HepG2 (cell line): ENCODE measurements around the gene RHBDD2. TPM values are rescaled to one million over a fixed set of nuclear protein-coding genes. Genes with fewer than 3 reads are reported as not detected.

Experiments used
- CC2D1A ChIP-seq: sonication (generic); formaldehyde crosslinking; IDR thresholded peaks from 2 replicates; pipeline ENCODE4 v1.8.1; 2023; ENCODE audit warnings: mild to moderate bottlenecking, missing genetic modification reagents
- CCAR2 ChIP-seq: fragments of 200-400 bp; formaldehyde crosslinking; optimal IDR thresholded peaks from 2 replicates; pipeline ENCODE3; 2018; ENCODE audit warnings: low read depth, mild to moderate bottlenecking, low read length, moderate library complexity
- EHMT2 ChIP-seq: fragments of 200-600 bp; sonication (generic); IDR thresholded peaks from 2 replicates; pipeline ENCODE4 v1.7.0; 2017; ENCODE audit warnings: antibody characterized with exemption, low read depth, low read length, borderline replicate concordance
- ELF1 ChIP-seq: sonication (generic); formaldehyde crosslinking; IDR thresholded peaks from 2 replicates; pipeline ENCODE4 v1.4.0; 2020; ENCODE audit warnings: missing genetic modification reagents
- KMT2A ChIP-seq: sonication (generic); formaldehyde crosslinking; IDR thresholded peaks from 2 replicates; pipeline ENCODE4 v1.4.0; 2020; ENCODE audit warnings: missing genetic modification reagents
- NAIF1 ChIP-seq: sonication (generic); formaldehyde crosslinking; IDR thresholded peaks from 2 replicates; pipeline ENCODE4 v1.5.0; 2020; ENCODE audit warnings: mild to moderate bottlenecking, missing genetic modification reagents, borderline replicate concordance
- REPIN1 ChIP-seq: sonication (generic); formaldehyde crosslinking; IDR thresholded peaks from 2 replicates; pipeline ENCODE4 v1.8.0; 2022; ENCODE audit warnings: missing genetic modification reagents, low read depth, mild to moderate bottlenecking, borderline replicate concordance
- SIN3B ChIP-seq: fragments of 150-350 bp; IDR thresholded peaks from 2 replicates; pipeline ENCODE4 v1.6.1; 2014; ENCODE audit warnings: low read length
- SRY ChIP-seq: sonication (generic); formaldehyde crosslinking; IDR thresholded peaks from 2 replicates; pipeline ENCODE4 v1.8.0; 2022; ENCODE audit warnings: mild to moderate bottlenecking, missing genetic modification reagents
- STAG1 ChIP-seq: sonication (generic); formaldehyde crosslinking; IDR thresholded peaks from 2 replicates; pipeline ENCODE4 v1.4.0; 2020; ENCODE audit warnings: missing genetic modification reagents
- TAF15 ChIP-seq: fragments of 200-400 bp; formaldehyde crosslinking; IDR thresholded peaks from one replicate; pipeline ENCODE4 v1.6.1; 2018; ENCODE audit warnings: mild to moderate bottlenecking, low read depth, low read length; ENCODE audit not compliant: poor library complexity, severe bottlenecking
- ZBTB7A ChIP-seq: sonication (generic); formaldehyde crosslinking; IDR thresholded peaks from 2 replicates; pipeline ENCODE4 v1.8.0; 2022; ENCODE audit warnings: mild to moderate bottlenecking, missing genetic modification reagents
- ZFP41 ChIP-seq: sonication (generic); formaldehyde crosslinking; IDR thresholded peaks from 2 replicates; pipeline ENCODE4 v1.4.0; 2020; ENCODE audit warnings: mild to moderate bottlenecking, missing genetic modification reagents, borderline replicate concordance
- ZNF3 ChIP-seq: IDR thresholded peaks from 2 replicates; pipeline ENCODE4 v1.7.0; 2017; ENCODE audit warnings: inconsistent platforms
- ZNF451 ChIP-seq: sonication (generic); formaldehyde crosslinking; IDR thresholded peaks from 2 replicates; pipeline ENCODE4 v1.5.0; 2020; ENCODE audit warnings: mild to moderate bottlenecking, missing genetic modification reagents
- polyA plus RNA-seq, 8 experiments: library from polyadenylated mRNA; depleted of rRNA in 3 of 8; stranded (reverse) in 7 of 8; unstranded in 1 of 8; fragments of >200 nt; fragmentation: Illumina TruSeq in 4 of 8; extraction: Trizol in 4 of 8; gene quantifications; 2 replicates each; pipeline versions ENCODE4 v1.2.1 to v1.2.3, GENCODE V29; 2011 to 2016; ENCODE audit warnings: low read depth in 4 of 8, missing spikeins in 1 of 8, mixed read lengths in 1 of 8; ENCODE audit not compliant: insufficient read depth in 1 of 8
- total RNA-seq, 5 experiments: library from RNA; depleted of rRNA; stranded (reverse); fragments of >200 nt; fragmentation: Illumina TruSeq; extraction: Trizol; gene quantifications; 2 replicates each; pipeline ENCODE4 v1.2.3, GENCODE V29; 2016; ENCODE audit warnings: low read depth in 1 of 5
- TF ChIP-seq, protein P1 (sequence below): sonication (generic); formaldehyde crosslinking; conservative IDR thresholded peaks from 2 replicates; pipeline ENCODE4 v1.4.0; 2020; ENCODE audit warnings: mild to moderate bottlenecking, missing genetic modification reagents, moderate library complexity
- TF ChIP-seq, protein P2 (sequence below): sonication (generic); formaldehyde crosslinking; IDR thresholded peaks from 2 replicates; pipeline ENCODE4 v1.4.0; 2020; ENCODE audit warnings: missing genetic modification reagents
- TF ChIP-seq, protein P3 (sequence below): sonication (generic); formaldehyde crosslinking; IDR thresholded peaks from 2 replicates; pipeline ENCODE4 v1.4.0; 2020; ENCODE audit warnings: missing genetic modification reagents, borderline replicate concordance
- TF ChIP-seq, protein P4 (sequence below): sonication (generic); formaldehyde crosslinking; IDR thresholded peaks from 2 replicates; pipeline ENCODE4 v1.5.1; 2020; ENCODE audit warnings: missing genetic modification reagents, mild to moderate bottlenecking, borderline replicate concordance

RHBDD2 gene
- total and polyA plus RNA-seq, 2 of the 13 experiments (the other 11 are each of a cell fraction or from before 2014, with no cell fraction given): 23.1 to 26.4 TPM

DNA sequence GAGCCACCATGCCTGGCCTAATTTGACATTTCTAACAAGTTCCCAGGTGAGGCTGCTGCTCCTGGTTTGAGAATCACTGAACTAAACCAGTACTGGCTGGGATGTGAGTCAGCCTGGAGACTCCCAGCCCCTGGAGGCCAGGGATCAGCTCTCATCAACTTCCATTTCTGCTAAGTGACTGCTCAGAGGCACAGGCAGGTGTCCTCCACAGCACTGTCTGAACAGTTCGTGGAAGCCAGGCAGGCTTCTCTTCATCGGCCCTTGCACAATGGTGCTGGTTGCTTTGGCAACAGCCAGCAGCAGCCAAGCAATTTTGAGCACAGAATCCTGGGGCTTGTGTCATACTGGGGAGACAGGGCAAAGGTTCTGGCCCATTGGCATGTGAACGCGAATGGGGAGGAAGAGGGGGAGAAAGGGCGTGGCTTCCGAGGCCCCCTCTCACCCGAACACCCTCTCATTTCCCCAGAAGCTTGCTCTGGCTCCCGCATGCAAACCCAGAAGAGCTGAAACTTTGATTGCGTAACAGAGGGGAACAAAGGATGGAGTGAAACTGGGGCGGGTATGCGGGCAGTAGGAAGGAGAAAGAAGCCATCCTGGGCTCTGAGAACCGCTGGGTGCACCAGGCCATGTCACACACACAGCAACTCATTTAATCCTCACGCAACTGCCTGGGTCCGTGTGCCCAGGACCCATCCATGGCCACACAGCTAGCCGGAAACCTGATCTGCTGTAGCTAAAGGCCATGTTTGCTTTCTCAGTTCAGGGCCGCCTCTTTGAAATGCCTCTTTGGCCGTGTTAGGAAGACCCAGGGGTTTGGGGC, 27.2 kb downstream of the RHBDD2 start (continued):
- TF ChIP-seq, protein P1, sequence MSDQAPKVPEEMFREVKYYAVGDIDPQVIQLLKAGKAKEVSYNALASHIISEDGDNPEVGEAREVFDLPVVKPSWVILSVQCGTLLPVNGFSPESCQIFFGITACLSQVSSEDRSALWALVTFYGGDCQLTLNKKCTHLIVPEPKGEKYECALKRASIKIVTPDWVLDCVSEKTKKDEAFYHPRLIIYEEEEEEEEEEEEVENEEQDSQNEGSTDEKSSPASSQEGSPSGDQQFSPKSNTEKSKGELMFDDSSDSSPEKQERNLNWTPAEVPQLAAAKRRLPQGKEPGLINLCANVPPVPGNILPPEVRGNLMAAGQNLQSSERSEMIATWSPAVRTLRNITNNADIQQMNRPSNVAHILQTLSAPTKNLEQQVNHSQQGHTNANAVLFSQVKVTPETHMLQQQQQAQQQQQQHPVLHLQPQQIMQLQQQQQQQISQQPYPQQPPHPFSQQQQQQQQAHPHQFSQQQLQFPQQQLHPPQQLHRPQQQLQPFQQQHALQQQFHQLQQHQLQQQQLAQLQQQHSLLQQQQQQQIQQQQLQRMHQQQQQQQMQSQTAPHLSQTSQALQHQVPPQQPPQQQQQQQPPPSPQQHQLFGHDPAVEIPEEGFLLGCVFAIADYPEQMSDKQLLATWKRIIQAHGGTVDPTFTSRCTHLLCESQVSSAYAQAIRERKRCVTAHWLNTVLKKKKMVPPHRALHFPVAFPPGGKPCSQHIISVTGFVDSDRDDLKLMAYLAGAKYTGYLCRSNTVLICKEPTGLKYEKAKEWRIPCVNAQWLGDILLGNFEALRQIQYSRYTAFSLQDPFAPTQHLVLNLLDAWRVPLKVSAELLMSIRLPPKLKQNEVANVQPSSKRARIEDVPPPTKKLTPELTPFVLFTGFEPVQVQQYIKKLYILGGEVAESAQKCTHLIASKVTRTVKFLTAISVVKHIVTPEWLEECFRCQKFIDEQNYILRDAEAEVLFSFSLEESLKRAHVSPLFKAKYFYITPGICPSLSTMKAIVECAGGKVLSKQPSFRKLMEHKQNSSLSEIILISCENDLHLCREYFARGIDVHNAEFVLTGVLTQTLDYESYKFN: peak; percentile 93
- TF ChIP-seq CC2D1A: no peak
- TF ChIP-seq REPIN1 (CRISPR knock-in tag): peak; percentile 65
- no peak; the same call in 1 of the 2 replicates for TF ChIP-seq SRY (CRISPR knock-in tag)
- peak; percentile 90 for TF ChIP-seq ZNF3
- no peak; the same call in 1 of the 2 replicates for TF ChIP-seq EHMT2
- TF ChIP-seq, protein P2, sequence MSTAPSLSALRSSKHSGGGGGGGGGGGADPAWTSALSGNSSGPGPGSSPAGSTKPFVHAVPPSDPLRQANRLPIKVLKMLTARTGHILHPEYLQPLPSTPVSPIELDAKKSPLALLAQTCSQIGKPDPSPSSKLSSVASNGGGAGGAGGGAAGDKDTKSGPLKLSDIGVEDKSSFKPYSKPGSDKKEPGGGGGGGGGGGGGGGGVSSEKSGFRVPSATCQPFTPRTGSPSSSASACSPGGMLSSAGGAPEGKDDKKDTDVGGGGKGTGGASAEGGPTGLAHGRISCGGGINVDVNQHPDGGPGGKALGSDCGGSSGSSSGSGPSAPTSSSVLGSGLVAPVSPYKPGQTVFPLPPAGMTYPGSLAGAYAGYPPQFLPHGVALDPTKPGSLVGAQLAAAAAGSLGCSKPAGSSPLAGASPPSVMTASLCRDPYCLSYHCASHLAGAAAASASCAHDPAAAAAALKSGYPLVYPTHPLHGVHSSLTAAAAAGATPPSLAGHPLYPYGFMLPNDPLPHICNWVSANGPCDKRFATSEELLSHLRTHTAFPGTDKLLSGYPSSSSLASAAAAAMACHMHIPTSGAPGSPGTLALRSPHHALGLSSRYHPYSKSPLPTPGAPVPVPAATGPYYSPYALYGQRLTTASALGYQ: no peak
- TF ChIP-seq ZBTB7A (CRISPR knock-in tag): no peak; the same call in 1 of the 2 replicates
- TF ChIP-seq, protein P3, sequence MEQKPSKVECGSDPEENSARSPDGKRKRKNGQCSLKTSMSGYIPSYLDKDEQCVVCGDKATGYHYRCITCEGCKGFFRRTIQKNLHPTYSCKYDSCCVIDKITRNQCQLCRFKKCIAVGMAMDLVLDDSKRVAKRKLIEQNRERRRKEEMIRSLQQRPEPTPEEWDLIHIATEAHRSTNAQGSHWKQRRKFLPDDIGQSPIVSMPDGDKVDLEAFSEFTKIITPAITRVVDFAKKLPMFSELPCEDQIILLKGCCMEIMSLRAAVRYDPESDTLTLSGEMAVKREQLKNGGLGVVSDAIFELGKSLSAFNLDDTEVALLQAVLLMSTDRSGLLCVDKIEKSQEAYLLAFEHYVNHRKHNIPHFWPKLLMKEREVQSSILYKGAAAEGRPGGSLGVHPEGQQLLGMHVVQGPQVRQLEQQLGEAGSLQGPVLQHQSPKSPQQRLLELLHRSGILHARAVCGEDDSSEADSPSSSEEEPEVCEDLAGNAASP: peak; percentile 15; the same call in 1 of the 2 replicates
- TF ChIP-seq CCAR2: peak; percentile 83
- TF ChIP-seq ZNF451 (CRISPR knock-in tag): no peak
- no peak; the same call in 1 of the 2 replicates for TF ChIP-seq SIN3B
- peak; percentile 7; the same call in 1 of the 2 replicates for TF ChIP-seq STAG1 (CRISPR knock-in tag)
- TF ChIP-seq ELF1 (CRISPR knock-in tag): 0 out of 2 replicates have a peak, but pooled peaks have one; percentile 50
- TF ChIP-seq TAF15: no peak
- TF ChIP-seq ZFP41 (CRISPR knock-in tag): no peak
- TF ChIP-seq, protein P4, sequence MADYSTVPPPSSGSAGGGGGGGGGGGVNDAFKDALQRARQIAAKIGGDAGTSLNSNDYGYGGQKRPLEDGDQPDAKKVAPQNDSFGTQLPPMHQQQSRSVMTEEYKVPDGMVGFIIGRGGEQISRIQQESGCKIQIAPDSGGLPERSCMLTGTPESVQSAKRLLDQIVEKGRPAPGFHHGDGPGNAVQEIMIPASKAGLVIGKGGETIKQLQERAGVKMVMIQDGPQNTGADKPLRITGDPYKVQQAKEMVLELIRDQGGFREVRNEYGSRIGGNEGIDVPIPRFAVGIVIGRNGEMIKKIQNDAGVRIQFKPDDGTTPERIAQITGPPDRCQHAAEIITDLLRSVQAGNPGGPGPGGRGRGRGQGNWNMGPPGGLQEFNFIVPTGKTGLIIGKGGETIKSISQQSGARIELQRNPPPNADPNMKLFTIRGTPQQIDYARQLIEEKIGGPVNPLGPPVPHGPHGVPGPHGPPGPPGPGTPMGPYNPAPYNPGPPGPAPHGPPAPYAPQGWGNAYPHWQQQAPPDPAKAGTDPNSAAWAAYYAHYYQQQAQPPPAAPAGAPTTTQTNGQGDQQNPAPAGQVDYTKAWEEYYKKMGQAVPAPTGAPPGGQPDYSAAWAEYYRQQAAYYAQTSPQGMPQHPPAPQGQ (CRISPR knock-in tag): no peak
- 0 out of 2 replicates have a peak, but pooled peaks have one; percentile 34 for TF ChIP-seq KMT2A (CRISPR knock-in tag)
- no peak for TF ChIP-seq NAIF1 (CRISPR knock-in tag)
